ES-I3 (cell line): ENCODE data around the gene MCC.

Experiments used
- H3K36me3 ChIP-seq: 2 replicates; pipeline ENCODE4 v1.6.1; 2013; ENCODE audit warnings: mild to moderate bottlenecking, low read length, control low read depth, moderate library complexity; ENCODE audit not compliant: insufficient read depth
- H3K4me1 ChIP-seq: 2 replicates; pipeline ENCODE4 v1.6.1; 2013; ENCODE audit warnings: mild to moderate bottlenecking, control low read depth, low read length; ENCODE audit not compliant: insufficient read depth
- H3K9ac ChIP-seq: 2 replicates; pipeline ENCODE4 v1.6.1; 2013; ENCODE audit warnings: low read depth, mild to moderate bottlenecking, low read length, moderate library complexity
- H3K9me3 ChIP-seq: 2 replicates; pipeline ENCODE4 v1.6.1; 2013; ENCODE audit warnings: mild to moderate bottlenecking, low read length, moderate library complexity; ENCODE audit not compliant: control insufficient read depth, insufficient read depth

MCC gene

DNA sequence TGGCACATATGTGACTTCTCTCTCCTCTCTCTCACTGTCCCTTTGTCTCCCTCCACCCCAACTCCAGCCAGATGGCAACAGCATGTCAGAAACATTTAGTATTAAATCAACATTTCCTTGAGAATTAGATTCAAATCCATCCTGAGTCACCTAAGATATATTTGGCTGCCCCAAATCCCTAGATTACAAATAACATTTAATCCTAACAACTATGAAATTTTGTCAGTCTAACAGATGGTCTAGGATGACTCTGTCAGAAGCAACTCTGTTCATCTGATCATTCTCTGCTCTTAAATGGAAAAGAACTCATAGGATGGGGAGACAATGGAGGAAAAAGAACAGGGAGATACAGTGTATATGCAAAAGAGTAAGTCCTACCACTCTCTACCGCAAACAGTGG, 254.6 kb downstream of the MCC start:
- no peaks in the 10 kb centered on the region for H3K9me3 ChIP-seq
- H3K4me1 ChIP-seq = peaks cover 62% of the 10 kb centered on the region
- H3K36me3 ChIP-seq = no peaks in the 10 kb centered on the region
- no peak overlapping the region for H3K9ac ChIP-seq

DNA sequence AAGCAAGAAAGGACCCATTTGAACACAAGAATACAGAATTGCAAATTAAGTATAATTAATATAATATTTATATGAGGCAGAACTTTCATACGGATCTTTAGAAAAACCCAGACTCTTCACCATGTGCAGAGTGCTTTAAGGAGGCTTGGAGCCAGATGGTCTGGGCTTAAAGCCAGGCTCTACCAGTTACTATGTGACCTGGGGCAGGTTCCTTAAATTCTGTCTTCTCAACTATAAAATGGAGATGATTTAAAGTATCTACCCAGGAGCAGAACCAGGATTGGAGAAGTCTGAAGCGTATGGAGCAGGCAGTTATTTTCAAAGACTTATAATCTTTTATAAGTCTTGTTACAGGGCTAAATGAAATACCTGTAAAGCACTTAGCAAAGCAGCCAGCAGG, 255.6 kb downstream of the MCC start:
- H3K9me3 ChIP-seq = no peaks in the 10 kb centered on the region
- no peaks in the 10 kb centered on the region for H3K36me3 ChIP-seq
- H3K4me1 ChIP-seq = peaks cover 58% of the 10 kb centered on the region
- H3K9ac ChIP-seq = no peak overlapping the region

DNA sequence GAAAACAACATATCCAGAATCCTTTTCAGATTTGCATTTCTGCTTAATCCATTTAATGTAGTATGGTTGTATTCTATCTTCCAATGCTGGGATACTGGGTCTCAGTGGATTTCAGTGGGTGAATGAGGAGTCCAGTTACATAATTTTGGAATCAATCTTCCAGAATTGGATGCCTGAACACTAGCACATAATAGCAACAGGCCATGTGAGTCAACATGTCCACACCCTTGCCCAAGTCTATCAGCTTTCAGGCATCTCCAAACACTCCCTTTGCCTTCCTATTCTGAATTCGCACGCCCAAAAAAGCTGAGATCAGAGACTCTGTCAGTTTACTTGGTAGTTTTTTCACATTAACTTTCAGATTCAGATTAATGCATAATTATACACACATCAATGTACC, 256.0 kb downstream of the MCC start:
- peaks cover 54% of the 10 kb centered on the region for H3K4me1 ChIP-seq
- H3K9me3 ChIP-seq = no peaks in the 10 kb centered on the region
- no peak overlapping the region for H3K9ac ChIP-seq
- H3K36me3 ChIP-seq = no peaks in the 10 kb centered on the region

- Histone ChIP-seq H3K9me3 (no peaks in the 10 kb centered on the region), H3K9ac (no peak overlapping the region), H3K4me1 (peaks cover 49% of the 10 kb centered on the region), H3K36me3 (no peaks in the 10 kb centered on the region)
Observed at GRCh38 chr5:113231653-113232000, 256.6 kb downstream of the MCC start.

- Histone ChIP-seq H3K9me3 (no peaks in the 10 kb centered on the region), H3K9ac (no peak overlapping the region), H3K4me1 (peaks cover 42% of the 10 kb centered on the region), H3K36me3 (no peaks in the 10 kb centered on the region)
Observed at GRCh38 chr5:113230711-113231652, 257.3 kb downstream of the MCC start.

DNA sequence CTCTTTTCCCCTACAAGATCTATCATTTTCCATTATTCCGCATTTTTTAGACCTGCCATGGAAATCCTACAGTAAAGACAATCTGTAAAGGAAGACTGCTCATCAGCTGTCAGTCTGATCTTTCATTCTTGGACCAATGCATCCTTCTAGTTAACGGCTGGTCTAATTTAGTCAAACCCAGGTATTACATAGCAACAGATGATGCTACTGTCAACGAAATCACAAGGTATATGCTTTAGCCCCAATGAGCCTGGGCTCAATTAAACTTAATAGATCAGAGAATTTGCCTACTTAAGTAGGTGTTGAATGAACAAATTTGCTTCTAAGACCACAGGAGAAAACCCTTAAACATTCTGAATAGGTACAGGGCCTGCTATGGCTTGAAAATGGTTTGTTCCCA, 260.5 kb downstream of the MCC start:
- H3K9ac ChIP-seq = no peak overlapping the region
- peaks cover 18% of the 10 kb centered on the region for H3K4me1 ChIP-seq

DNA sequence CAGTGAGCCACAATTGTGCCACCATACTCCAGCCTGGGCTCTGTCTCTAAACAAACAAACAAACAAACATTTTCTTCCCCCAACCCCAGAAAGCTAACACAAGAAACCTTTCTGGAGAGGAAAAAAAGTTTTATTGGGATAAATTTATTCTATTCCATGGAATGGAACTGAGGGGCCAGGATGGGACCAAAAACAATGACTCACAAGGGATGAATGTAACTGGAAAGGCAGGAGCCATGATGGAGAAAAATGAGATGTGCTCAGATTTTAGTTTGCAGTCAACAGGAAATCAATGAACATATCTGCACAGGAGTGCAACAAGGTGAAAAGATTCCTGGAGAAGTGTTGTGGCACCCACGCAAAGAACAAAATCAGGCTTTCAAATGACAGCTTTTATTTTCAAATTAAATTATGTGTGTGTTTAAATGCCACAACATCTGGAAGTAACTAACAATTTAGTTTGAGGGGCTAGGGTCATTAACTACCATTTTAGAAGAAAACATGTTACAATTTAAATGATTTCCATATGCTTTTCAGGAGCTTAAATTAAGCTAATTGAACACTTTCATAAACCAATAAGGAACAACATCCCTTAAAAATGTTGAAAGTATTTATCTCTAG, 262.0 kb downstream of the MCC start:
- no peaks in the 10 kb centered on the region for H3K9me3 ChIP-seq
- H3K36me3 ChIP-seq = no peaks in the 10 kb centered on the region; the same call in none of the 2 replicates
- peaks cover 11% of the 10 kb centered on the region for H3K4me1 ChIP-seq
- no peak overlapping the region for H3K9ac ChIP-seq

More for the DNA sequence above, 260.5 kb downstream of the MCC start:
- Histone ChIP-seq H3K9me3 (no peaks in the 10 kb centered on the region), H3K36me3 (no peaks in the 10 kb centered on the region; the same call in 1 of the 2 replicates)

GRCh38 chr5:113225259-113225658, 263.0 kb downstream of the MCC start:
- H3K9me3 ChIP-seq = no peaks in the 10 kb centered on the region
- H3K36me3 ChIP-seq = no peaks in the 10 kb centered on the region; the same call in none of the 2 replicates
- no peak overlapping the region for H3K9ac ChIP-seq
- 0 out of 2 replicates have a peak, but pooled peaks cover 5% of the 10 kb centered on the region for H3K4me1 ChIP-seq

- Histone ChIP-seq H3K36me3 (no peaks in the 10 kb centered on the region; the same call in none of the 2 replicates), H3K4me1 (peaks cover 6% of the 10 kb centered on the region; the same call in 1 of the 2 replicates), H3K9me3 (no peaks in the 10 kb centered on the region), H3K9ac (no peak overlapping the region)
Observed at GRCh38 chr5:113224605-113225065, 263.6 kb downstream of the MCC start.

DNA sequence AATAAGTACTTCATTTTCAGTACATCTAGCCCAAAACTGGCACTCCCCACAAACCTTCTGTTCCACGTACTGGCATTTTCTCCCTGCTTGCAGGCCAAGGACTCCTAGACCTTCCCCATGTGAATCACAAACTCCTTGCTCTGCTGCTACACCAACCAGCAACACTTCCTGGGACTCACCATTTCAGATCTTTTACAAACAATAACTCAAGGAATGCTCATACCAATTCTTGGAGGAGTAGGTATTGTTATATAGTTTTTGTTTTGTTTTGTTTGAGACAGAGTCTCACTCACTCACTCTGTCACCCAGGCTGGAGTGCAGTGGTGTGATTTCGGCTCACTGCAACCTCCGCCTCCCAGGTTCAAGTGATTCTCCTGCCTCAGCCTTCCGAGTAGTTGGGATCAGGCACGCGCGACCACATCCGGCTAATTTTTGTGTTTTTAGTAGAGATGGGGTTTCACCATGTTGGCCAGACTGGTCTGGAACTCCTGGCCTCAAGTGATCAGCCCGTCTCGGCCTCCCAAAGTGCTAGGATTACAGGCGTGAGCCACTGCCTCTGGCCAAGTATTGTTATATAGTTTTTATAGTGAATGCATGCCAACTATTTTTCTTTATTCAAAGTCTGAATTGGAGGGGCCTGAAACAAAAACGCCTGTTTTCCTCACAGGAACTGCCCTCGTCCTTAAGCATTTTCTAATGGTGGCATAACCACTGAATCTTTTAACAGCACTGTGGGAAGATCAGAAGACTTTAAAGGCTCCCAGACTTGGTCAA, 264.2 kb downstream of the MCC start:
- Histone ChIP-seq H3K4me1 (peaks cover 12% of the 10 kb centered on the region; the same call in 1 of the 2 replicates), H3K36me3 (no peaks in the 10 kb centered on the region; the same call in none of the 2 replicates), H3K9ac (no peak overlapping the region), H3K9me3 (no peaks in the 10 kb centered on the region)

GRCh38 chr5:113223315-113223714, 264.9 kb downstream of the MCC start:
- H3K36me3 ChIP-seq = no peaks in the 10 kb centered on the region; the same call in none of the 2 replicates
- H3K9me3 ChIP-seq = no peaks in the 10 kb centered on the region
- H3K4me1 ChIP-seq = peaks cover 19% of the 10 kb centered on the region
- H3K9ac ChIP-seq = no peak overlapping the region

- H3K4me1 ChIP-seq = peaks cover 27% of the 10 kb centered on the region
- H3K36me3 ChIP-seq = no peaks in the 10 kb centered on the region; the same call in none of the 2 replicates
- no peaks in the 10 kb centered on the region for H3K9me3 ChIP-seq
- H3K9ac ChIP-seq = no peak overlapping the region
Observed at GRCh38 chr5:113221294-113222176, 266.7 kb downstream of the MCC start.

- Histone ChIP-seq H3K9me3 (no peaks in the 10 kb centered on the region), H3K9ac (no peak overlapping the region), H3K4me1 (peaks cover 37% of the 10 kb centered on the region), H3K36me3 (no peaks in the 10 kb centered on the region; the same call in none of the 2 replicates)
Observed at GRCh38 chr5:113219695-113220094, 268.6 kb downstream of the MCC start.
